Nephron (organoid): ENCODE measurements around the gene SDK2.

Experiments
- H3K27ac Mint-ChIP-seq, 3 experiments: 2 replicates each; pipeline ENCODE4 v1.8.0; 2020; ENCODE audit warnings: mixed read lengths in 3 of 3, mild to moderate bottlenecking in 2 of 3, moderate library complexity in 1 of 3
- H3K27me3 Mint-ChIP-seq: 2 replicates; pipeline ENCODE4 v1.8.0; 2021; ENCODE audit warnings: low read depth, mild to moderate bottlenecking, moderate library complexity, mixed read lengths
- H3K36me3 Mint-ChIP-seq: 2 replicates; pipeline ENCODE4 v1.8.0; 2020; ENCODE audit warnings: low read depth, mixed read lengths
- H3K4me1 Mint-ChIP-seq: 2 replicates; pipeline ENCODE4 v1.8.0; 2020; ENCODE audit warnings: mixed read lengths
- H3K4me3 Mint-ChIP-seq, 3 experiments: 2 replicates each; pipeline ENCODE4 v1.8.0; 2020; ENCODE audit warnings: mild to moderate bottlenecking in 3 of 3, mixed read lengths in 3 of 3, moderate library complexity in 2 of 3
- H3K9me3 Mint-ChIP-seq: 2 replicates; pipeline ENCODE4 v1.8.0; 2020; ENCODE audit warnings: mixed read lengths
- TF ChIP-seq, protein P1 (sequence below), 3 experiments: fragments of 200-600 bp; sonication (generic); IDR thresholded peaks; one replicate each; pipeline ENCODE4 v1.5.0; 2021; ENCODE audit warnings: antibody characterized with exemption in 3 of 3; ENCODE audit not compliant: unreplicated experiment in 3 of 3

SDK2 gene

DNA sequence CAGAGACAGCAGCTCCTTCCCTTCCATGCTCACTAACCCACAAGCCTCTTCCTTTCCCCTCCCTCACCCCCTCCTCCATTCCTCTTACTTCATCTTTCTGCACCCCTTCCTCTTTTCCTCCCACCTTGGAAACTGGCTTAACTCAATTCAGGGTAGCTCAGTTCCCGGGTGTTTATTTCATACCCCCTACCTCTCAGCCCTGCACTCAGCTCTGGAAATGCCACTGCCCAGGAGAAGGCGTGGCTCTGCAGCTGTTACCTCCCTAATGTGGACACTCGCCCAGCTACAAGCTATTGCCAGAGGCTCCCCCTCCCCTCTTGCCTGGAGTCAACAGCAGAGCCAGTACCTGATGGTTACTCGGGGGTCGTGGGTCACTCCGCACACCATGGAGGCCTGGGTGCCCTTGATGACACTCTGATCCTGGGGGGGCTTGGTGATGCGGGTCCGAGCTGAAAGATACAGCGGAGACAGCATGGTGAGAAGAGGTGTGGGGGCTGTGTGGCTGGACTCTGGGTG is 214.0 kb downstream of the SDK2 start:
- H3K4me3 Mint-ChIP-seq: no peak overlapping the region
- no peaks in the 10 kb centered on the region for H3K27me3 Mint-ChIP-seq
- H3K27ac Mint-ChIP-seq: no peak overlapping the region
- TF ChIP-seq, protein P1, sequence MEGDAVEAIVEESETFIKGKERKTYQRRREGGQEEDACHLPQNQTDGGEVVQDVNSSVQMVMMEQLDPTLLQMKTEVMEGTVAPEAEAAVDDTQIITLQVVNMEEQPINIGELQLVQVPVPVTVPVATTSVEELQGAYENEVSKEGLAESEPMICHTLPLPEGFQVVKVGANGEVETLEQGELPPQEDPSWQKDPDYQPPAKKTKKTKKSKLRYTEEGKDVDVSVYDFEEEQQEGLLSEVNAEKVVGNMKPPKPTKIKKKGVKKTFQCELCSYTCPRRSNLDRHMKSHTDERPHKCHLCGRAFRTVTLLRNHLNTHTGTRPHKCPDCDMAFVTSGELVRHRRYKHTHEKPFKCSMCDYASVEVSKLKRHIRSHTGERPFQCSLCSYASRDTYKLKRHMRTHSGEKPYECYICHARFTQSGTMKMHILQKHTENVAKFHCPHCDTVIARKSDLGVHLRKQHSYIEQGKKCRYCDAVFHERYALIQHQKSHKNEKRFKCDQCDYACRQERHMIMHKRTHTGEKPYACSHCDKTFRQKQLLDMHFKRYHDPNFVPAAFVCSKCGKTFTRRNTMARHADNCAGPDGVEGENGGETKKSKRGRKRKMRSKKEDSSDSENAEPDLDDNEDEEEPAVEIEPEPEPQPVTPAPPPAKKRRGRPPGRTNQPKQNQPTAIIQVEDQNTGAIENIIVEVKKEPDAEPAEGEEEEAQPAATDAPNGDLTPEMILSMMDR (IDR thresholded peaks at IDR 0.05; ENCODE audit: unreplicated experiment in 3 of 3): no peak
- H3K36me3 Mint-ChIP-seq: peaks cover 3% of the 10 kb centered on the region
- H3K9me3 Mint-ChIP-seq: no peaks in the 10 kb centered on the region
- H3K4me1 Mint-ChIP-seq: peaks cover 21% of the 10 kb centered on the region

DNA sequence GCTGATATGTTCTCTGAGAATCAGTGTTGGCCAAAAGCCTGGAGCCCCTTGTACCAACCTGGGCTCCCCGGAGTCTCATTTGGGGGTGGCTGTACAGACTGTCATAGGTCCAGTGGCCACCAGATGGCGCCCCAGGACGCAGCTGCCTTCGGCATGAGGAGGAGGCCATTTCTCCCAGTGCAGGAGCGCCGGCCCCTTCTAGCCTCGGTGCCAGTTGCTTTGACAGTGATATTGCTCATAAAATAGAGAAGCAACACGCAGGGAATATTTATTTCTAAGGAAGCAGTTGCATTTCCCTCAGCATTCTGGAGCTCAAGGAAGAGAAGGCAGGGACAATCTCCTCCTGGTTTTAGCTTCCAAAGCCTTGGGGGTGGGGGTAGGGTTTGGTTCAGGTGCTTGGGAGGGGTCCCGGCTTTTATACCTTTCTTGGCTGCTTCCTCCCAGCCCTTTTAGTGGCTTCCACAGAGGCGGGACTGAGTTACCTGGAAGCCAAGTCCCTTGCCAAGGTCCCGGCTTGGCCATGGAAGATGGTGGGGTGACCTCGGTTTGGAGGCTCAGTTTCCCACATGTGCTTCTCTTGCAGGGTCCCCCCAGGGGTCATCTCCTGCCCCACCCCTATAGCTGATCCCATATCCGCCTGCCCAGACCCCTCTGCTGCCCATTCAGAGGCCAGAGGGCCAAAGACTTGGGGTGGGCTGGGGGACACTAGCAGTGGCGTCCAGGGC is 214.6 kb downstream of the SDK2 start:
- TF ChIP-seq, protein P1 (IDR thresholded peaks at IDR 0.05; ENCODE audit: unreplicated experiment in 3 of 3): peak; percentile 97 to 99 (median 99)
- H3K4me1 Mint-ChIP-seq: peaks cover 21% of the 10 kb centered on the region
- peak overlapping the region in 1 of 3 experiments; percentile 45 for H3K27ac Mint-ChIP-seq
- H3K9me3 Mint-ChIP-seq: no peaks in the 10 kb centered on the region
- peaks cover under 1% of the 10 kb centered on the region for H3K27me3 Mint-ChIP-seq
- peak overlapping the region in 1 of 3 experiments; percentile 10 for H3K4me3 Mint-ChIP-seq
- peaks cover 3% of the 10 kb centered on the region for H3K36me3 Mint-ChIP-seq

DNA sequence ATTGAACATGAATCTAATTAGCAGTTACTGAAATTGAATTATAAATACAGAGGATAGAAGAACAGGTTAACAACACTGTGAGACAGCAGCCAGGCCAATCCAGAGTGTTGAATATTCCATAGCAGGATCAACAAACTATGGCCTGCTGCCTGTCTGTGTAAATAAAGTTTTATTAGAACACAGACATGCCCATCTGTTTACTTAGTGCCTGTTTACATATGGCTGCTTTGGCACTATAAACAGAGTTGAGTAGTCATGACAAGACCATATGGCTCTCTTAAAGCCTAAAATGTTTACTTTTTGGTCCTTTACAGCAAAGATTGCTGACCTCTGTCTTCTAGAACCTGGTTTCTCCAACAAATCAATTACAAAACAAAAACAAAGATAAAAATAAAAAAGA is 217.0 kb downstream of the SDK2 start:
- peaks cover 21% of the 10 kb centered on the region for H3K4me1 Mint-ChIP-seq
- H3K36me3 Mint-ChIP-seq: peaks cover 11% of the 10 kb centered on the region
- no peaks in the 10 kb centered on the region for H3K9me3 Mint-ChIP-seq
- TF ChIP-seq, protein P1 (IDR thresholded peaks at IDR 0.05; ENCODE audit: unreplicated experiment in 3 of 3): no peak
- peaks cover 3% of the 10 kb centered on the region for H3K27me3 Mint-ChIP-seq
- no peak overlapping the region for H3K4me3 Mint-ChIP-seq
- no peak overlapping the region for H3K27ac Mint-ChIP-seq

DNA sequence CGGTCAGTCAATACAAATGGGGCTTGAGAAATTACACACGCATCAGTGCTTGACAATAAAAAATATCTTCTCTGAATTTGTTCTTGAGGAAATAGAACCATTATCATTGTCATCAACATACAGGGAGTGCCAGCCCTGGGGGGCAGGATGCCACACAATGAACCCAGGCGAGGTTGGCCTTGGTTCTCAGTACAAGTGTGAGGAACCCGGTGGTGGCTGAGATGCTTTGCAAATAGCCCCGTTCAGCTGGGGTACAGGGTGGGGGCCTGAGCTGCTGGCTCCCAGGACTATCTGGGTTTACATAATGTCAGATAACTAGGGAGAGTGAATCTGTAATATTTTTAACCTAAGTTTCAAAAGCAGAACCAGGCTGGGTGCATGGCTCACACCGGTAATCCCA is 219.7 kb downstream of the SDK2 start:
- Mint-ChIP-seq H3K4me1 (peaks cover 4% of the 10 kb centered on the region), H3K27me3 (peaks cover 3% of the 10 kb centered on the region), H3K4me3 (no peak overlapping the region), H3K9me3 (no peaks in the 10 kb centered on the region), H3K27ac (no peak overlapping the region), H3K36me3 (peaks cover 26% of the 10 kb centered on the region)
- TF ChIP-seq, protein P1 (IDR thresholded peaks at IDR 0.05; ENCODE audit: unreplicated experiment in 3 of 3): no peak

DNA sequence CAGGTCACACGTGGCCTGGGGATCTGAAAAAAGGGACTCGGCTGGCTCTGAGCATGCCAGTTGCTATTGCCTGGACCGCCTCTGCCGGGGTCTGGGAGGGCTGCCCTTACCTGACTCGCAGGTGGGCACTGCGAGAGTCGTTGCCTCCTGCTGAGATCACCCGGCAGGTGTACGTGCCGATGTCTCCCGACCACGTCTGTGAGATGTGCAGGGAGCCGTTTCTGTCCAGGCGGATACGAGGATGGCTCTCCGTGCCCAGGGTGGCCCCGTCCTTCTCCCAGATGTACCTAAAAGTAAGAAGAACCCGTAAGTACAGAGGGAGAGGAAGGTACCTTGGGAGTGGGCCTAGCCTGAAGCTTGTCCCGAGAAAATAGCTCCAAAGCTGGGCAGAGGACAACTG is 220.4 kb downstream of the SDK2 start:
- TF ChIP-seq, protein P1 (IDR thresholded peaks at IDR 0.05; ENCODE audit: unreplicated experiment in 3 of 3): no peak
- peaks cover 3% of the 10 kb centered on the region for H3K27me3 Mint-ChIP-seq
- no peak overlapping the region for H3K27ac Mint-ChIP-seq
- H3K9me3 Mint-ChIP-seq: no peaks in the 10 kb centered on the region
- peaks cover 26% of the 10 kb centered on the region for H3K36me3 Mint-ChIP-seq
- no peak overlapping the region for H3K4me3 Mint-ChIP-seq
- H3K4me1 Mint-ChIP-seq: no peaks in the 10 kb centered on the region
